ENCODE data around the gene CDH4.

Gene CDH4

DNA sequence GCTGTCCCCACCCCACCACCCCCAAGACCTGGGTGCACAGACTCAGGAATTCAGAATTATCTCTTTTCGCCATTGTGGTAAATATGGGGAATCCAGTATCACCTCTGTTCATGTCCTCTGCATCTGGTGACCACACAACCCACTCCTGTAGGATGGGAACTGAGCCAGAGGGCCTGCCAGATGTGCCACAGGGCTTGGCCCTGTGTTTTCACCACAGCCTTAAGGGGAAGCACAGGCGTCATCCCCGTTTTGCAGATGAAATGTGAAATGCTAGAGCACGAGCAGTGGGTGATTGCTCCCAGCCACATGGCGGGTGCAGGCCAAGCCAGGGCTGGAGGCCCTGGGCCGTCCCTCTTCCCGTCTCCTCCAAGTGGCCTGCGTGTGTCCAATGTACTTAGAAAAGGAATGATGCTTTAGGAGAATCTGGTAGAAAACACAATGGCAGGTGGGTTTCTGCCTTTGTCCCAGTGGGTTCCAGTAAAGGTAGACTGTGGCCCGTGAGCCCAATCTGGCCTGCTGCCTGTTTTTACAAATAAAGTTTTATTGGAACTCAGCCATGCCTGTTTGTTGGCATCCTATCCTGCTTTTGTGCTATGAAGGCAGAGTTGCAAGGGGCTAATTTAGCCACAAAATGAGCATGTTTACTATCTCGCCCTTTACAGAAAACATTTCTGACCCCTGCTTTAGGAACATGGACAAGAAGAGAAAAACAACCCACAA lies 309.2 kb downstream of the CDH4 start:
- no peak for DNase-seq (ENCODE audit: low spot score)

DNA sequence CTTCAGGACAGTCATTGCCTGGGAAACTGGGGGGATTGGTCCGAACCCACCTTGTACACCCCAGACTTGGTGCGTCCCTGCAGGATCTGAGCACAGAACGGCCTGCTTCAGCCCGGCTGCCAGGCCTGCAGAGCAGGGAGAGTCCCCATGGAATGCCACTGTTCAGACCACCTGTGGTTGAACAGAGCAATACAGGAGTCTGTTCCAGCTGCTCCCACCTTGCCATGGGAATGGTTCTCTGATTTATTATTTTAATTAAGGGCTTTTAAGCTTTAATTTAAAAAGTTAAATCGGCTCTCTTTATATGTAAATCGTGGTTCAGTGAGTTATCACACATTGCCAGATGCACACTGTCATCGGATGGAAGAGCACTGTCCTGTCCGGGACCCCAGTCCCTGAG lies 310.4 kb downstream of the CDH4 start:
- no peak for DNase-seq (ENCODE audit: low spot score)

DNA sequence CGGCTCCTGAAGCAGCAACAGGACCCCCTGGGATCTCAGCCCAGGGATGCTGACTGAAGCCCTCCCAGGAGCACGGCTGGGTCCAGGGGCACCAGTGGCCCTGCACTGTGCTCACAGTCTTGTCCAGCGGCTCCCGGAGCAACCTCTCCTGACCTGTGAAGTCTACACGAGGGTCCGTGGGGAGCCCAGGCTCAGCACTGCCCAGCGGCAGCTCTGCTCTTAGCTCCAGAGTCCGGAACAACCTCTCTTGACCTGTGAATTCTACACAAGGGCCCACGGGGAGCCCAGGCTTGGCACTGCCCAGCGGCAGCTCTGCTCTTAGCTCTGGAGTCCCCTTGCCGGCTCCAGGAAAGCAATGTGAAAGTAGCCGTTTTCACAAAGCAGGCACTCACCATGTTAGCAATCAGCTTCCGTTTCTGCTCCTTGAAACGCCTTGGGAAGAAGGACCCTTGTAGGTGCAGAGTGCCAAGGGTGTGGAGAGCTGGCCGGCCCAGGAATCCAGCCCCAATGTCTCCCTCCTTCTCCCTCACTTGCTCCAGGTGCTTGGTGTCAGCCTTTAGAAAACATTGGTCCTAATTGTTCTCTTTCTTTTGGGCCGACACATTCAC lies 310.9 kb downstream of the CDH4 start:
- DNase-seq (ENCODE audit: low spot score): no peak

DNA sequence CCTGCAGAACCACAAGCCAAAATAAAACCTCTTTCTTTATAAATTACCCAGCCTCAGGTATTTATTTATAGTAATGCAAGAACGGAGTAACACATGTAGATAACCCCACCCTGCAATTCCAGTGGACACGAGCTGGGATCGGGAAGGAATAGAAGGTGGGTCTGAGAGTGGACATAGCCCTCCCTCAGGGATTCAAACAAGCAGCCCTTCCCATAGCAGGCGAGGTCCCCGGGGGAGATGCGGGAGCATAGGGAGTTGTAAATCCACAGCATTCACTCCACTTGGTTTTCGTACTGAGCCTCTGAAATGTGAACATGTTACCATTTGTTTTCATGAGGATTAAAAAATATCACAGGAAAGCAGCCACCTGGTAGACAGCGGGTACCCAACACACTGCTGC lies 312.6 kb downstream of the CDH4 start:
- no peak for DNase-seq (ENCODE audit: low spot score)

DNA sequence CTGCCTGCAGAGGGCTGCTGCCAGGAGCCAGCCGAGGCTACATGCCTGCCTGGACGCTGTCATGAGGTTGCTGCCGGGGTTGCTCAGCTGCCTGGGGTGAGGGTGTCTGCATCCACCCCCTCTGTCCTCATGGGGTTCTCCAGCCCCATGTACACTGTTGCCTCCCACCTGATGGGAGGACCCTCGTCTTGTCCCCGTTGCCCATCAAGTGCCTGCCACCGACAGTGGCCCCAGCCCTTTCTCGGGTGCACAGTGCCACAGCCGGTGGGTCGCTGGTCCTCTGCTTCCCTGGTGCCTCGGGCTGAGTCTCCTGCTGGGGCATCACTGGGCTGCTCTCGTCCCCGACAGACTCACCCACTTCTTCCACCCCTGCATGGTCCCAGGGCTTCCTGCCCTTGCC lies 313.7 kb downstream of the CDH4 start:
- DNase-seq (ENCODE audit: low spot score): no peak

DNA sequence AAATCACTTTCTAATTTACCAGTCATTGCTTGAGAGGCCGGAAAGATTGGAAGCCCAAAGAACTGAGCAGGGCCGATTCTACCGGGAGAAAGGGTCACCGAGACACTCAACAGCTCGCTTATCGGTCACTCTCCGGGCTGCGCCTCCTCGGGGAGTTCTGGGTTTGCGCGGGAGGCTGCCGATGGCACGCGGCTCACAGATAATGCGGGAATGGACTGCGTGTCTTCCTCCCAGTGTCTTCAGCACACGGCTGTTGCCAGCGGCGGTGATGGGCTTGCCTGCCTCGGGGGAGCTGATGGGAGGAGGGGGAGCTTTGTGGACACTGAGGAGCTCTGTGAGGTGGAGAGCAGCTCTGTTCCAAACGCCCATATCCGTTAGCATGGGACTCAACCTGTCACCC lies 314.6 kb downstream of the CDH4 start:
- no peak for DNase-seq (ENCODE audit: low spot score)

DNA sequence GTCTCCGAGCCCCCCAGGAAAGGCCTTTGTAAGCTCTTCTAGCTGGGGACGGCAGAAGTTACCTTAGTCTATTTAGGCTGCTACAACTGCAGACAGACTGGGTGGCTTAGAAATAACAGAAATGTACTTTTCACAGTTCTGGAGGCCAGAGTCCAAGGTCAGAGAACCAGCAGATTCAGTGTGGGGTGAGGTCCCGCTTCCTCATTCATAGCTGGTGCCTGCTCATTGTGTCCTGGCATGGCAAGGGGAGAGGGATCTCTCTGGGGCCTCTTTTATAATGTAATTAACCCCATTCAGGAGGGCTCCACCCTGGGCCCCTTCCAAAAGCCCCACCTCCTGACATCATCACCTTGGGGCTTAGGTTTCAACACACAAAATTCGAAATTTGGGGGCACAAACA lies 315.1 kb downstream of the CDH4 start:
- DNase-seq (ENCODE audit: low spot score): no peak

DNA sequence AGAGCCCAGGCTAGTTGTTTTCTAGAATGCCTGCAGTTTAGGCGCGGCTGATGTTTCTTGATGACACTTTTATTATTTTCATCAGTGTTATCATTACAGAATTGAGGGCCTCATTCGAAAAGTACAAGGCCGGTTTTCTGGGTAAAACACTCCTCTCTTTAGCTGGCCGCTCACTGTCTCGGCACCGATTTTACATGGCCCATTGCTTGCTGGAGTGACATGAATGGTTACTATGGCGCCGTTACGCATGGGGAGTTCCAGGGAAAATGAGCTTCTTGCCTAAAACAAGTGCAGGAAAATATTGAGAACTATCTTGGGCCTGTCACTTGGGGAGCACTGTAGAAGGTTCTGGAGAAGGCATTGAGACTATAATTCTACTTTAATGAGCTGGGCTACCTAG lies 317.8 kb downstream of the CDH4 start:
- DNase-seq (ENCODE audit: low spot score): no peak

DNA sequence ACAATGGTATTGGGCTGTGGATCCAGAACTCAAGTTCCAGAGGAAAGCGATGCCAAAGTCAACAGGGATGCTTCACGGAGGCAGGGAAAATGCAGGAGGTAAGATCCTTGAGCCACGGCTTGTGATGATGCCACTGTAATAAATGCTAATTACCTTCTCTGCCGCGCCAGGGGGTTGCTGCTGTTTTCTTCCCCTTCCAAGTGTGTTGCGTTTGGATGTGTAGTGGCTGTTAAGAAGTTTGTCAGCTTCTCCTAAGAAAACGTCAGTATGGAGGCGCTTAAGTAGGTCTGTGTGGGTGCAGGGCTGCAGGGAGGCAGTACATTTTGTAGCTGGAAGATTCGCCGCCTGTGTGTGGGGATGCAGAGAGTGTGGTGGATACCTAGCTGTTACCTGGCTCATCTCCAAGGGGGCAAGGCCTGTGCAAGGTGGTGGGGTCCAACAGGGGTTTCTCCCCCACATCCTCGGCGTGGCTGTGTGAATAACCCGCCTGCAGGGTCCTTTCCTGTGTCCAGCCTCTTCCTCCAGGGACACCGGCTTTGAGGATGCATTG lies 318.7 kb downstream of the CDH4 start:
- DNase-seq (ENCODE audit: low spot score): no peak

DNA sequence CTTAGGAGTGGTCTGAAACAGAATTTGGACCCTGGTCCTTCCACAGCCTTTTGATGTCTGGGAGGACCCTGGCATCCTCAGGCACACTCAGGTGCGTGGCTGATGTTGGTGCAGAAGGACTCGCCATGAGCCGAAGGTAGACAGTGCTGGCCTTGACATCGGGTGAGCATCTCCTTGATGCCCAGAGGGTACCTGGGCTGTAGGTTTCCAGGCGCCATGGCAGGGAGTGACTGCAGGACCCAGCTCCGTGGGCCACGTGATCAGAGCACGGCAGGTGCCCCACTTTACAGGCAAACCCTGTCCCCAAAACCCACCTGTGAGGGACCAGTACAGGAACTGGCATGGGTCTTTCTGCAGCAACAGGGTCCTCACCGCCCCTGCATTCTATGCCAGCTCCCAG lies 319.2 kb downstream of the CDH4 start:
- DNase-seq (ENCODE audit: low spot score): no peak

DNA sequence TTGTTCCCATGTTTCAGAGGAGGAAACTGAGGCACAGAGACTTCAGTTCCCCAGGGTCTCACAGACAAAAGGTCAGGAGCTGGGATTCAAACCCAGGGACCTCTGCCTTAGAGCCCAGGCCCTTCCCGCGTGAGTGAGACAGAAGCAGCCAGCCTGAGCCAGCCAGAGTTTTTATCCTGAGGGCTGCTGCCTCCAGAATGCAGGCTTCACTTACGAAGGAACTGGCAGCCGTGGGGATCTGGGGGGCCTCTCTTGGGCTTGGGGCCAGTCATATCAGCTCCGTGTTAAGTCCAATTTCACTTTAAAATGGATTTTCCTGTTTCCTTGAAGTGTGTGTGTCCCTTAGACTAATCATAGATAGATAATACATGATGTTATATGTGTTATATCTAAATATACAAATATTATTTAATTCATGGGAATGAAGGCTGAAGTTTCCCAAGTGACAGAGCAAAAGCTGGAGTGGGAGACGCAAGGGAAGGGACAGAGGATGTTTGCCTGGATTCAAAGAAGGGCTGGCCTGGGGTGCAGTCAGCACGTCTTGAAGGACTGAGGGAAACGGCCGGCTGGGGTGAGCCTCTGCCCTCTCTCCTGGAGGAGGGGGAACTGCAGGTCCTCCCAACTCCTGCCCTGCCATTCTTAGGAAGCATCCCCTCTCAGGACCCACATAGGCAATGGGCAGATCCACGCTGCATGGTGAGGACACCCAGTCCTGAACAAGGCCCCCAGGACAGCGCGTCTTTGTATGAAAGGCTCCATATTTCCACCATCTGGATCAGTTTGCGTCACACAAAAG lies 320.1 kb downstream of the CDH4 start:
- no peak for DNase-seq (ENCODE audit: low spot score)

DNA sequence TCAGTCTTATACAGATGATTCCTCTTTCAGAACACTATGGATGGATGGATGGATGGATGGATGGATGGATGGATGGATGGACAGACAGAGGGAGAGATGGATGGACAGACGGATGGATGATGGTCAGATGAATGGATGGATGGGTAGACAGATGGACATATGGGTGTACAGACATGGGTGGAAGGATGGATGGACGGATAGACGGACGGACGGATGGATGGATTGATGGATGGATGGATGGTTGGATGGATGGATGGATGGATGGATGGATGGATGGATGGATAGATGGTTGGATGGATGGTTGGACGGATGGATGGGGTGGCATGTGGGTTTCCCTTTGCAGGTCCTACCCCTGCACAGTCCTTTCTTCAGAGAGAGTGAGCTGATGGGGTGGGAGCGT lies 320.7 kb downstream of the CDH4 start:
- no peak for DNase-seq (ENCODE audit: low spot score)

DNA sequence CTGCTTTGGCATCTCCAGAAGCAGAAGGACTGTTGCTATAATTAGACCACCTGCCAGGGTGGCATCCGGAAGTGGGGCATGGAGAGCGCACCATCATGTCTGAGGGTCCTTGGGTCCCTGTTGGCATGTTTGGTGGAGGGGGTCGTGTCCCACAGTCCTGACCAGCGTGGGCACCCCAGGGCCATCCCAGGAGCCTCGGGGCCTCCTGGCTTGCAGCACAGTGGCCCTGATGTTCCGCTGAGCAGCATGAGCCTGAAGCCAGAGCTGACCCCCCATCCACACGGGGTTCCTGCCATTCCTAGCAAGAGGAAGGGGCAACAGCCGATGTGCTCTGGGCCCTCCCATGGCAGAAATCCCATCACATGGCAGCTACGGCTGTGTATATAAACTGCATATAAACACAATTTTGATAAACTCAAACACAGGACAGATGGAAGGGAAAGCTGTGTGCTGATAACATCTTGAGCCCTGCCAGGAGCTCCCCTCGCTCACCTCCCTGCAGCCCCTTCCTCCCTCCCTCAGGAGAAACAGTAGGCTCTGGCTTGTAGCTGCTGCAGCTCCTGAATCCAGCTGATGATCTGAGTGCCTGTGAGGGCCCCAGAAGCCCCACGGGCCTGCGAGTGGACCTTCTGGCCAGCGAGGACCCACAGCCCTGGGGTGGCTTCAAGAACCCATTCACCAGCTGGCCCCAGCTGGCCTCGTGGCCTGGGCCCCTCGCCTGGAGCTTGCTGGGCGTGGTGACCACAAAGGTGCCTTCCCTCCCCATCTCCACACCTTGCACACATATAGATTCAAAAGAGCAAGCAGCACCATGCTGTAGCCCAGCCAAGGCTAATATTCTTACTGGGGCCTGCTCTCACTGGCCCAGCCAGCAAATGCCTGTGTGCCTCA lies 321.6 kb downstream of the CDH4 start:
- no peak for DNase-seq (ENCODE audit: low spot score)

DNA sequence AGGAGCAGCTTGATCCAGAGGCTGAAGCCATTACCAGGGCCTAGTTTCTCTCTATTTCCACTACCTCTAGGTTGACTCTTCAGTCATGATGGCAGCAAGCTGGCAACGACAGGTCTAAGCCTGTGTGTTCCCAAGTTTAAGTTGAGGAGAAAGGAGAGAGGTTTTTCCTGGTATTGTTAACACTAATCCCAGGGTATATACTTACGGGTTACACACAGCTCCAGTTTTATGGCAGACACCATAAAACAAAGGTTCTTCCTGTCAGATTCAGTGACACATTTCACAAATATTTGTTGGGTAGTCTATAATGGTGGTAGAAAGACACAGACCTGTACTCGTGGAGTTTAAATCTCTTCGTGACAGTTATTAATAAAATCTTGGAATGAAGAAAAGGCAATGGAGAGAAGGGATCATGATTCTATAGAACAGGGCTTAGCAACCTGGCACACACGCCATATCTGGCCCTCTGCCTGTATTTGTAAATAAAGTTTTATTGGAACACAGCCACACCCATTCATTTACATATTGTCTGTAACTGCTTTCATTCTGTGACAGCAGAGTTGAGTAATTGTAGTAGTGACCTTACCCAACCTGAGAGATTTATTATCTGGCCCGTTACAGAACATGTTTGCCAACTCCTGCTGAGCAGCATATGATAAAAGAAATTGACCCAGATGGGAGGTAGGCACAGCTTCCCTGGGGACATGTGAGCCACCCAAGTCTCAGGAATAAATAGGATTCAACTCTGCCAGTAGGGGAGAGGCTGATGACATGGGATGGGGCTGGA lies 323.3 kb downstream of the CDH4 start:
- no peak for DNase-seq (ENCODE audit: low spot score)

DNA sequence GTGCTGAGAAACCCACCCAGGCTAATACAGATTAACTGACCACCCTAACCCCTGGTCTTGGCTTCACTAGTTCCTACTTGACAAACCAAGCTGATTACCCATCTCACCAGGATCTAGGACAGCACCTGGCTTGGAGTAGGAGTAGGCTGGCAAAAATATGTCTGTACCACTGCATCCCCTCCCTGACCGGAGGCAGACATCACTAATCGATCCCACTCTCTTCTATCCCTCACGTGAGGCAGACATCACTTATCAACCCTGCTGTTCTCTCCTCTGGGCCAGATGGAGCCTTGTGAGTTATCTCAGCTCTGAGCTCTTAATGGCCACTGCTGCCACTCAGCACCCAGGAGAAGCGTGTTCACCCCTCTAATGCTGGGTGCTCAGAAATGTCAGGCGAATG lies 324.3 kb downstream of the CDH4 start:
- DNase-seq (ENCODE audit: low spot score): no peak

DNA sequence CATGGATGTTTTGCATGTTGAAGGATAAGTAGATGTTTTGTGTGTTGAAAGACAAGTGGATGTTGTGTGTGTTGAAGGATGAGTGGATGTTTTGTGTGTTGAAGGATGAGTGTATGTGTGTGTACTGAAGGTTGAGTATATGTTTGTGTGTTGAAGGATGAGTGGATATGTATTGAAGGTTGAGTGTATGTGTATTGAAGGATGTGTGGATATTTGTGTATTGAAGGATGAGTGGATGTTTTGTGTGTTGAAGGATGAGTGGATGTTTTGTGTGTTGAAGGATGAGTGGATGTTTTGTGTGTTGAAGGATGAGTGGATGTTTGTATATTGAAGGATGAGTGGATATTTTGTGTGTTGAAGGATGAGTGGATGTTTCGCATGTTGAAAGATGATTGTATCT lies 325.0 kb downstream of the CDH4 start:
- DNase-seq (ENCODE audit: low spot score): no peak

DNA sequence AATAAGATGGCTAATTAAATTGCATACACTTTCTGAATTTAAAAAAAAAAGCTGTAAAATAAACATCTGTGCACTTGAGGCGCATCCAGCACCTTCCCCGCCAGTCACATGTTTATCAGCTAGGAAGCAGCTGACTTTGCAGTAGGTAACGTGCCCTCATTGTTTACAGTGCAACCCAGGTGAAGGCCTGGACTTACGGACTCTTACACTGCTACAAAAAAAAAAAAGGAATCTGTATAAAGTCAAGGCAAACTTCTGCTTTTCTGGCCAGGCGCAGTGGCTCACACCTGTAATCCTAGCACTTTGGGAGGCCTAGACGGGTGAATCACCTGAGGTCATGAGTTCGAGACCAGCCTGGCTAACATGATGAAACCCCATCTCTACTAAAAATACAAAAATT lies 327.8 kb downstream of the CDH4 start:
- no peak for DNase-seq (ENCODE audit: low spot score)

DNA sequence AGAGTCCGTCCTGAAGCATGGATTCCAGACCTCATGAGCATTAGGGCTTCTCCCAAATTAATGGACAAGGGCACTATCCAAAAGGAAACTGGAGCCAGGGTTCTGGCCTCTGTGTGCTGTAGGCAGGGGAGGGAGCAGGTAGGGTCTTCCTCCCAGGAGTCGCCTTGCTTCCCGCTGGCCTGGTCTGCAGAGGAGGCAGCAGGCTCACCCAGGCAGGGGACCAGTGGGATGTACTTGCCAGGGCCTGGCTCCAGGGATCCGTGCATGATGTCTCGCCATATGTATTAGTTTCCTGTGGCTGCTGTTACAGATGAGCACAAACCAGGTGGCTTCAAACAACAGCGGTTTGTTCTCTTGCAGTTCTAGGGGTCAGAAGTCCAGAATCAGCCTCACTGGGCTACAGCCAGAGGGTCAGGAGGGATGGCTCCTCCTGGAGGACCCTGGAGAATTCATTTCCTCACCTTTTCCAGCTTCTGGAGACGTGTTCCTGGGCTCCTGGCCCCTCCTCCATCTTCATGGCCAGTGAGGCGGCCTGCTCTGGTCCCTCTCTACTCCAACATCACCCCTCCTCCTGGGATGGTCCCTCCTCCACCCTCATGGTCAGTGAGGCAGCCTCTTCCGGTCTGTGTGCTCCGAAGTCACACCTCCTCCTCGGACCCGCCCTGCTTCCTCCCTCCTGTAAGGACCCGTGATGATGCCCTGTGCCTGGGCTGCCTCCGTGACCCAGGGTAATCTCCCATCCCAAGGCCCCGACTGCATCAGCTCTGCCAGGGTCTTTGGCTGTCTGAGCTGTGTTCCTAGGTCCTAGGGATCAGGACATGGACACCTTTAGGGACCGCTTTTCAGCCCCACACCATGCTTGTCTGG lies 329.1 kb downstream of the CDH4 start:
- no peak for DNase-seq (ENCODE audit: low spot score)

DNA sequence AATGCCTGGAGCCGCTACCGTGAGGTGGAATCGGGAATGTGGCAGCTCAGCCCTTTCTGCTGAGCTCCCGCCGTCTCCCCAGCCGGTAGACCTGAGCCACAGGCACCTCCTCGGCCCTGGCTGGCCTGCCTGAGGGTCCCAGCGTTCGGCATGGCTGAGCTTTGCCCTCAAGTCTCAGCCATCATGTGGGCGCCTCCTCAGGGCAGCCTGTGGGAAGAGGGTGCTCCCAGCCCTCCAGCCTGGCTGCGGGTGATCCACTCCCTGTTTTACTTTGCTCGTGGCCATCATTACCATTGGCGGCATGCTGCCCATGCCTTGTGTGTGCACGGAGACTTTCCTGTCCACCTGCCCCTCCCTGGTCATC lies 329.7 kb downstream of the CDH4 start:
- no peak for DNase-seq (ENCODE audit: low spot score)

DNA sequence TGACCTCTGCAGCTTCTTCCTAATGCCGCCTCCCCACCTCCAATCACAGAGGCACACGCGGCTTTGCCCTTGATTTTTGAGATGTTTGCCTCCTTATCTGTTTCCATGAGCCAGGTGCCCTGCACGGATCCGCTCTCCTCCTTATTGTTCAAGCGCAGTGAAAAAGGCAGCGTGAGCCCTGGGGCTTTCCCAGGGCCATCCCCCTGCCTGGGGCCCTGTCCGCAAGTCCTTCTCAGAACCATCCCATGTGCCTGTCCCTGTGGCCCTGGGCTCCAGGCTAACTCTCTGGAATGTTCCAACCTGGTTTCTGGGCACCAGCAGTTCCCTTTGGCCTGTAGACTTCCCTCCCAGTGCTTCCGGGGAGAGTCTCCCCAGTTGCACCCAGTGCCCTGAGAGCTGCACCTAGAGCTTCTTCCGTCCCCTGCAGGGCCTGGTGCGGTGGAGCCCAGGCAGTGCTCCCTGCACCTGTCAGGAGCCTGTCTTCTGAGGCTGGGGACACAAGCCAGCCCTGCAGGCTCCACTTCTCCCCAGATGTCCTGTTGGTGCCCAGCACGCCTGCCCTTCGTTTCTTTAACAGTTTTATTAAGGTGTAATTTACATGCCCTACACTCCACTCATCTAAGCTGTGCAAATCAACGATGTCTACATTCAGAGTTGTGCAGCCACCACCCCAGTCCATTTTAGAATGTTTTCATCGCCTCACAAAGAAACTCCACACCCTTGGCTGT lies 330.3 kb downstream of the CDH4 start:
- no peak for DNase-seq (ENCODE audit: low spot score)
